ENCODE data around the gene ALG12. TPM values are rescaled to one million over a fixed set of nuclear protein-coding genes. Genes with fewer than 3 reads are reported as not detected.

The ALG12 gene
- total and polyA plus RNA-seq, 2 of the 4 experiments (the other 2 are of a cell fraction) = 7.2 to 10.9 TPM

DNA sequence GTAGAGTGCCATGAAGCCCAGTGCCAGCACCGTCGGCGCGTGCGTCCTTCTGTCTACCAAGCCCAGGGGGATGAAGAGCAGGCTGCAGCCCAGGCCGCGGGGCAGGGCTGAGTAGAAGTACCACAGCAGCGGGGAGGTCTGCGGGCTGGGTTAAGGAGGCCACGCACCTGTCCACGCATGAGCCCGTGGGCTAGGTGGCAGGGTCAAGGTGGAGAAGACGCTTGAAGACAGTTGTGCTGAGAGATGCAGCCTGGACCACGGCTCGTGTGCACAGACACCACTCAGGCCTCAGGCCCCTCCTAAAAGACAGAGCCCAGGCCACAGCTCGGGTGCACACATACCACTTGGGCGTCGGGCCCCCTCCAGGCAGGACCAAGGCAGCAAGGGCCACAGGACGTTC is 10.4 kb downstream of the ALG12 start:
- in situ Hi-C loops (cut with MboI; ENCODE audit: low sequenced_read_pairs) = loop anchor here (25.0 kb wide), 1 partner anchor 96 kb away; no protein-coding TSS in a partner anchor
- dilution Hi-C loops (cut with HindIII; ENCODE audit: low sequenced_read_pairs, unreplicated experiment) = no loop called here
- ATAC-seq (ENCODE audit: low read depth) = no peak
- no peak for DNase-seq
- no peaks in the 10 kb centered on the region; the same call in 1 of the 2 replicates for H4K20me1 ChIP-seq (ENCODE audit: insufficient read depth, low read length)
- no peak overlapping the region for H3K4me2 ChIP-seq (ENCODE audit: low read depth, low read length)
- no peak overlapping the region for H2BK120ac ChIP-seq (ENCODE audit: low read depth, low read length)
- H3K14ac ChIP-seq (replicated peaks; ENCODE audit: low read depth, low read length) = no peak overlapping the region
- H2AFZ ChIP-seq (replicated peaks; ENCODE audit: low read length, poor library complexity) = no peak overlapping the region
- no peak overlapping the region for H3K27ac ChIP-seq (ENCODE audit: insufficient read depth, low read length)
- no TSS peak for BruUV-seq (replicated peaks)
- H3K18ac ChIP-seq (ENCODE audit: low read depth, low read length) = no peak overlapping the region
- H3K4me3 ChIP-seq (ENCODE audit: insufficient read depth, low read depth, low read length) = no peak overlapping the region
- peaks cover 38% of the 10 kb centered on the region for H3K36me3 ChIP-seq (ENCODE audit: control insufficient read depth, insufficient read depth, low read length)
- H3K9me3 ChIP-seq (ENCODE audit: control insufficient read depth, insufficient read depth, low read length) = no peaks in the 10 kb centered on the region
- no peak overlapping the region for H3K4ac ChIP-seq (ENCODE audit: low read depth, low read length)
- H4K91ac ChIP-seq (ENCODE audit: insufficient read depth, low read depth, low read length) = no peak overlapping the region
- no peak overlapping the region for H3K23ac ChIP-seq (ENCODE audit: low read depth, low read length)
- H3K56ac ChIP-seq (ENCODE audit: extremely low read depth, insufficient read depth, low read length) = no peak overlapping the region
- intact Hi-C loops (cut with micrococcal nuclease) = no loop called here
- peaks cover 0 to 10% of the 10 kb centered on the region in 2 experiments; a peak in 1 of 4 replicates for H3K79me1 ChIP-seq (ENCODE audit: low read depth in 1 of 2, low read length in 2 of 2)
- H2AK9ac ChIP-seq (replicated peaks; ENCODE audit: low read depth, low read length, poor library complexity) = no peak overlapping the region
- H2AK5ac ChIP-seq (ENCODE audit: low read depth, low read length) = no peak overlapping the region
- H4K8ac ChIP-seq (ENCODE audit: low read depth in 2 of 2, low read length in 2 of 2) = no peak overlapping the region
- no peak overlapping the region for H2BK15ac ChIP-seq (ENCODE audit: low read depth, low read length)
- 90% methylated on average over 15 of the region's 19 CpGs; no CpG with 5 or more reads in 1 of the 2 experiments for WGBS, 2 experiments (ENCODE audit: extremely low coverage in 2 of 2, insufficient read length in 1 of 2)
- no peaks in the 10 kb centered on the region for H3K9me1 ChIP-seq (ENCODE audit: insufficient read depth, low read length)
- H4K5ac ChIP-seq (ENCODE audit: low read depth, low read length) = no peak overlapping the region
- H3K4me1 ChIP-seq (ENCODE audit: control insufficient read depth, insufficient read depth, low read length) = no peaks in the 10 kb centered on the region
- TF ChIP-seq RCOR1 (IDR thresholded peaks at IDR 0.05; ENCODE audit: insufficient replicate concordance, low read length) (no peak), MAFK (IDR thresholded peaks at IDR 0.05; ENCODE audit: low read depth, low read length) (no peak)
- no peak overlapping the region for H2BK20ac ChIP-seq (ENCODE audit: low read depth, low read length)
- POLR2A ChIA-PET (ENCODE audit: unreplicated experiment) = no interaction called here
- H3K27me3 ChIP-seq (ENCODE audit: control insufficient read depth, insufficient read depth, low read length) = no peaks in the 10 kb centered on the region
- CTCF ChIA-PET = no interaction called here
- H2BK5ac ChIP-seq (ENCODE audit: low read depth, low read length, poor library complexity, severe bottlenecking) = no peak overlapping the region
- no peak overlapping the region for H3K9ac ChIP-seq (ENCODE audit: low read depth, low read length)

Data from IMR-90 (cell line).